KOPT-K1 (cell line): ENCODE measurements around the gene TMEM132D.

Experiments used
- H3K27ac ChIP-seq: fragments of 200-600 bp; sonication (generic); 2 replicates; pipeline ENCODE4 v1.5.1; 2016; ENCODE audit warnings: antibody characterized with exemption, mild to moderate bottlenecking, low read depth, low read length; ENCODE audit not compliant: poor library complexity, severe bottlenecking
- H3K36me3 ChIP-seq: fragments of 200-600 bp; sonication (generic); 2 replicates; pipeline ENCODE4 v1.5.1; 2017; ENCODE audit warnings: antibody characterized with exemption, mild to moderate bottlenecking, low read length, moderate library complexity; ENCODE audit not compliant: insufficient read depth
- H3K9me3 ChIP-seq: fragments of 200-600 bp; sonication (generic); 2 replicates; pipeline ENCODE4 v1.5.1; 2017; ENCODE audit warnings: antibody characterized with exemption, low read length, mild to moderate bottlenecking; ENCODE audit not compliant: insufficient read depth, poor library complexity, severe bottlenecking

Gene TMEM132D

GRCh38 chr12:129379076-129379804 lies 524.6 kb downstream of the TMEM132D start:
- peaks cover 21% of the 10 kb centered on the region for H3K9me3 ChIP-seq
- no peak overlapping the region for H3K27ac ChIP-seq
- no peaks in the 10 kb centered on the region for H3K36me3 ChIP-seq

GRCh38 chr12:129378496-129378895 lies 525.3 kb downstream of the TMEM132D start:
- H3K9me3 ChIP-seq, result peaks cover 21% of the 10 kb centered on the region
- no peaks in the 10 kb centered on the region for H3K36me3 ChIP-seq
- no peak overlapping the region for H3K27ac ChIP-seq

GRCh38 chr12:129373746-129374145 lies 530.1 kb downstream of the TMEM132D start:
- Histone ChIP-seq H3K9me3 (peaks cover 23% of the 10 kb centered on the region), H3K27ac (no peak overlapping the region), H3K36me3 (no peaks in the 10 kb centered on the region)

GRCh38 chr12:129372876-129373275 lies 530.9 kb downstream of the TMEM132D start:
- Histone ChIP-seq H3K27ac (no peak overlapping the region), H3K36me3 (no peaks in the 10 kb centered on the region), H3K9me3 (peaks cover 24% of the 10 kb centered on the region)

GRCh38 chr12:129372348-129372747 lies 531.5 kb downstream of the TMEM132D start:
- Histone ChIP-seq H3K27ac (no peak overlapping the region), H3K9me3 (peaks cover 21% of the 10 kb centered on the region), H3K36me3 (no peaks in the 10 kb centered on the region)

GRCh38 chr12:129371268-129371667 lies 532.6 kb downstream of the TMEM132D start:
- Histone ChIP-seq H3K36me3 (no peaks in the 10 kb centered on the region), H3K27ac (no peak overlapping the region), H3K9me3 (peaks cover 15% of the 10 kb centered on the region)

GRCh38 chr12:129366656-129367055 lies 537.2 kb downstream of the TMEM132D start:
- Histone ChIP-seq H3K27ac (no peak overlapping the region), H3K9me3 (peaks cover 12% of the 10 kb centered on the region), H3K36me3 (no peaks in the 10 kb centered on the region)

GRCh38 chr12:129363041-129363440 lies 540.8 kb downstream of the TMEM132D start:
- H3K27ac ChIP-seq, result no peak overlapping the region
- H3K9me3 ChIP-seq, result peaks cover 9% of the 10 kb centered on the region
- H3K36me3 ChIP-seq, result no peaks in the 10 kb centered on the region

- Histone ChIP-seq H3K27ac (no peak overlapping the region), H3K9me3 (no peaks in the 10 kb centered on the region), H3K36me3 (no peaks in the 10 kb centered on the region)
Observed at GRCh38 chr12:129357233-129357632, 546.6 kb downstream of the TMEM132D start.

GRCh38 chr12:129351481-129351880 lies 552.3 kb downstream of the TMEM132D start:
- Histone ChIP-seq H3K9me3 (peaks cover 27% of the 10 kb centered on the region), H3K27ac (no peak overlapping the region), H3K36me3 (no peaks in the 10 kb centered on the region)

GRCh38 chr12:129339336-129339735 lies 564.5 kb downstream of the TMEM132D start:
- Histone ChIP-seq H3K9me3 (peaks cover 21% of the 10 kb centered on the region), H3K27ac (no peak overlapping the region), H3K36me3 (no peaks in the 10 kb centered on the region)

GRCh38 chr12:129337413-129337812 lies 566.4 kb downstream of the TMEM132D start:
- peaks cover 21% of the 10 kb centered on the region for H3K9me3 ChIP-seq
- H3K36me3 ChIP-seq, result no peaks in the 10 kb centered on the region
- no peak overlapping the region for H3K27ac ChIP-seq

GRCh38 chr12:129335773-129336172 lies 568.1 kb downstream of the TMEM132D start:
- peaks cover 16% of the 10 kb centered on the region for H3K9me3 ChIP-seq
- H3K27ac ChIP-seq, result no peak overlapping the region
- H3K36me3 ChIP-seq, result no peaks in the 10 kb centered on the region

GRCh38 chr12:129332286-129332685 lies 571.5 kb downstream of the TMEM132D start:
- Histone ChIP-seq H3K9me3 (peaks cover 11% of the 10 kb centered on the region), H3K36me3 (no peaks in the 10 kb centered on the region), H3K27ac (no peak overlapping the region)

GRCh38 chr12:129331356-129332085 lies 572.3 kb downstream of the TMEM132D start:
- peaks cover 11% of the 10 kb centered on the region for H3K9me3 ChIP-seq
- H3K27ac ChIP-seq, result no peak overlapping the region

GRCh38 chr12:129328235-129328634 lies 575.6 kb downstream of the TMEM132D start:
- no peak overlapping the region for H3K27ac ChIP-seq
- H3K36me3 ChIP-seq, result no peaks in the 10 kb centered on the region
- no peaks in the 10 kb centered on the region for H3K9me3 ChIP-seq

More at GRCh38 chr12:129331356-129332085, 572.3 kb downstream of the TMEM132D start:
- H3K36me3 ChIP-seq, result no peaks in the 10 kb centered on the region
